GM18951 (cell line): ENCODE results near the gene HCN1.
"Not testable (repeated sequence)": the region's sequence is repeated elsewhere in the genome, so short reads cannot be mapped to it uniquely, and the experiment has no call there.

Experiments
- POLR2A ChIP-seq: IDR thresholded peaks from 4 replicates; pipeline ENCODE4 v1.6.1; 2011; ENCODE audit warnings: mild to moderate bottlenecking; ENCODE audit not compliant: insufficient read length, insufficient read depth; ENCODE audit errors: extremely low read depth
- in situ Hi-C: fragments of 300-500 bp; cut with MboI; formaldehyde crosslinking; loops from one replicate; pipeline ENCODE4 v1.12.0; 2022; ENCODE audit warnings: low sequenced_read_pairs, mixed read lengths, inconsistent platforms; ENCODE audit not compliant: unreplicated experiment

The HCN1 gene

DNA sequence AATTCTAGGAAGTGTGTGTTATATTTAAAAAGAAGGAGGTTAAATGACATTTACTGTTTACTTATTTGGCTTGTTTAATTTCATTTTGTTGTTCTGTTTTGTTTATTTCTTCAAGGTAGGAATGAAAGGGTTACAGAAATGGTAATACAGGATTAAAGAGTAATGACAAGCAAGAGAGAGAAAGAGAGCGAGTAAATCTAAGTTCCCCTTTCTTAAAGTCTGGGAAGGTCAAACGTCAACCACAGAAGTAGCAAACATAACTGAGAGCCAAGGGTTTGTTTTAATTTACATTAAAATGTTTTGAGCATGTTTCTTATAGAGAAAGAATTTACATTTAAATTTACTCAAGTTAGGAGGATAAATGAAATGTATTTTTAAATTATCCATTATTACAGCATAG is 18.7 kb downstream of the HCN1 start:
- TF ChIP-seq POLR2A, result no peak
- in situ Hi-C loops, result no loop called here

DNA sequence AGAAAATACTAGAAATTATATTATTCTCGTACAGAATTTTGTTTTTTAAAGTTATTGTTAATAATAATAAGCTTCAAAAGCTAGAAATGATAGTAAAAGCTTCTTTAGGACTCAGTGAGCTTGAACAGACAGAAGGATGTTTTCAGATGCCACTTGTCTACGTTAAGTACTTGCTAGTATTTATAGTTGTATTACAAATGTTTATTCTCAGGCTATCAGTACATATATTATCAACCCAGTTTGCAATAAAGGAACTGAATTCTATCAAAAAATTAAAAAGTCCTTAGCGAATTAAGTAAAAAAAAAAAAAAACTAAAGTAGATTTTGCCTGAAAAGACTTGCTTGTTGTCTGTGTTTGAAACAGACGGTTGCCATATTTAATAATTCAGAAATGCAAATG is 23.9 kb downstream of the HCN1 start:
- no peak for TF ChIP-seq POLR2A
- in situ Hi-C loops, result no loop called here

DNA sequence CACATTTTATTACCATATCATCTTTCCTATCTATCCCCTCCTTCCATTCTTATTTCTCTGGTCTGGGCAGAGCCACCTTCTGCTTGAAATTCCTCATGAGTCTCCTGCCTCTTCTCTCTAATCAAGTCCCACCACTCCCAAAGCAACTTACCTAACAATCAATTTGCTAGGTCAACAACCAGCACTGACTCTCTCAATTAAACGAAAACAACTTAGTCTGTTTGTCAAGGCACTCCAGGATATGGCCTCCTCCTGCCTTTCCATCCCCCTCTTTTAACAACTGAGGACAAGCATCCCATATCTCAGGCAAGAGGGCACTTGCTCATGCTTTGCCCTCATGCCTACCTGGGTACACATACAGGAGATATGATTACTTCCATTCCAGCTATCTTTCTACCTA is 47.4 kb downstream of the HCN1 start:
- TF ChIP-seq POLR2A, result no peak
- in situ Hi-C loops, result no loop called here

DNA sequence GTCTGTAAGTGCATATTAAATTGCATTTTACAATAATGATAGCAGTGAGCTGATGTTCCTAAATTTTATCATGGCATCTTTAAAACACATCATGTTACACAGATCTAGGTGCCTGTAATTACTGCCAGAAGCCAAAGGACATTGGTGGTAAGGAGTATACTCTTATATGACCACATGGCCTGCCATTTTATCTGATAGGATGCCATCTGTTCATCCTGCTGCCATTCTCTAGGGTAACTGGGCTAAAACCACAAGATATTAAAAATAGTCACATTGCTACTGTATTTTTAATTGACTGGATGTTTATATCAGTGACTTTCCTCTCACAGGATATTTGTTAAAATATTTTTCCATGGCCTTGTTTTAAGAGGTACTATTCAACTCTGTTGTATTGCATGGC is 53.1 kb downstream of the HCN1 start:
- no peak for TF ChIP-seq POLR2A
- in situ Hi-C loops, result no loop called here

DNA sequence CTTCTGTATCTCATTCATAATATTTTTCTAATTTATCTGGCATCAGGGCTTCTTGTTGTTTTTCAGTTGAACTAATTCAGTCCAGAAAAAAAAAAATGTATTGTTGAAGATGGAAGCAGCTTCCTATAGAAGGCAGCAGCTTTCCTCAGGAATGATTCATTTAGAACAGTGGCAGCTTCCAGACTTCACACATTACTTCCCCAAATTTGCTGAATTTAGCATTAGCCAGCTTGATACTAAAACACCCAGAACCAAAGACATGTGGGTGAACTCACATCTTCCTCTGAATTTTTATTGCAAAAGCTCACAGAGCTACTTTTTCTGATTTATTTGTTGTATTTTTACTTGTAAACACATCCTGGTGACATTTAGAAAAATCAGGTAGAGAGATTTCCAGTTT is 53.8 kb downstream of the HCN1 start:
- in situ Hi-C loops, result no loop called here
- TF ChIP-seq POLR2A, result no peak

DNA sequence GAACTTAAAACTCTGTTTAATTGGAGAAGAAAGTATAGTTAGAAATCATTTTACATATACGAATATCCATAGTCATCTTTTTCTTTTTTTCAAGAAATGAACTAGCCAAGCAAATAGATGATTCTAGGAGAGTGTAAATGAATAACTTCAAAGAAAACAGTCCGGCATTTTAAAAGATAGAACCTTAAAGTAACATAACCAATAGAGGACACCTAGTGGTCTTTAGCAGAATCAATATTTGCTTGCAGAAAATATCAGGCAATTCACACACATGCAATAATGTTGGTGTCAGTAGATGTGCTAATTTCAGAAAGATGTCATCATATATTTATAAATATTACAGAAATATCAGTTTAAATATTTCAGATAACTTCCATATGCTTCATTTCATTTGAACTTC is 57.1 kb downstream of the HCN1 start:
- no peak for TF ChIP-seq POLR2A
- in situ Hi-C loops, result no loop called here

DNA sequence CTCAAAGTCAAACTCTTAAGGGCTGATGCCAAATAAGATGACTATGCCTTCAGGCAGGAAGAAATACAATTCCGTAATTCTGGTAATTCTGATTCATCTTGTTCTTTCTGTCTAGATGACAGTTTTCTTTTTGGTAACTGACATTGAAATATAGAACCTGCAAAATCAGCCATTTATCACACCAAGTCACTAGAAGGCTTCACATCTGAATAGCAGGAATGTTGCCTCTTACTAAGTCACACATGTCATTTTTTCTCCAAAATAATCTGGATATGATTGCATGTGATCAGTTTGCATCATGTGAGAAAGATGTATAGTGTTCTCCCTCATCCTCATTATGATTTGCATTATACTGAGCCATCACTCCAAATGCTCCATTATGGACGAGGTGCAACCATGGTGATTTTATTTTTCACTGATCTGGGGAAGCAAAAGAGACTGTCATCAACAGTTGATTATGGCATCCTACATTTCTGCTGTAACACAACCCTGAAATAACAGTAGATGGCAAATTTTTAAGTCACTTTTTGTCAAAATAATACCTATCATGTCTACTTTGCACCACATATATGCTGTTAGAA is 69.0 kb downstream of the HCN1 start:
- TF ChIP-seq POLR2A, result no peak
- in situ Hi-C loops, result no loop called here

DNA sequence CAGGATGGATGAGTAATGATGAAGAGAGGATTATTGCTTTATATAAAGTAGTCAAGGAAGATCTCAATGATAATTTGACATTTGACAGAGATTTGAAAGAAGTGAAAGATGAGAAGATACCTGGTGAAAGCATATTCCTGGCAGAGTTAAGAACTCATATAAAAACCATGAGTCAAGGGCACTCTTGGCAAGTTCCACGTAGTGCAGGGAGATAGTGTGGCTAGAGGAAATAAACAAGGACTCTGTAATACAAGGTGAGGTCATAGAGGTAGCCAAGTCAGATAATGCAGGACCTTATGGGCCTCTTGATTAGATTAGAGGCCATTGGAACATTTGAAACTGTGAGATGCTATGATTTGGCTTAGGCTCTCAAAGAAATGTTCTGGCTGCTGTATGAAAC is 72.3 kb downstream of the HCN1 start:
- in situ Hi-C loops, result no loop called here
- TF ChIP-seq POLR2A, result no peak

DNA sequence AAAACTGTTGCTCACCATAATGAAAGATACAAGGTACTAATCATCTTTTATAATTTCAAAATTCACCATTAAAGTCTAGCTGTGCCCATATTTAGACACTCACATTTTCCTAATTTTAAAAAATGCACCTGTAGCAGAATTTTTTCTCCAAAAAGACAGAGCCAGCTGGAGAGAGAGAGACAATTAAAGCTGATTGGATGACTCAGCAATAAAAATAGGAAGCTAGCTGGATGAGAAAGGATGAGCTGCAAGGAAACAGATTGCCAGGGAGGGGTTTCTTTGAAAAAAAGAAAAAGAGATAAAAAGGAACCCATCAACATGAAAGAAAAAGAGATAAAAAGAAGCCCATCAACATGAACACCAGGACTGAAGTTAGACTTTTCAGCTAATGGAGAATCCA is 73.8 kb downstream of the HCN1 start:
- no peak for TF ChIP-seq POLR2A
- in situ Hi-C loops, result no loop called here

DNA sequence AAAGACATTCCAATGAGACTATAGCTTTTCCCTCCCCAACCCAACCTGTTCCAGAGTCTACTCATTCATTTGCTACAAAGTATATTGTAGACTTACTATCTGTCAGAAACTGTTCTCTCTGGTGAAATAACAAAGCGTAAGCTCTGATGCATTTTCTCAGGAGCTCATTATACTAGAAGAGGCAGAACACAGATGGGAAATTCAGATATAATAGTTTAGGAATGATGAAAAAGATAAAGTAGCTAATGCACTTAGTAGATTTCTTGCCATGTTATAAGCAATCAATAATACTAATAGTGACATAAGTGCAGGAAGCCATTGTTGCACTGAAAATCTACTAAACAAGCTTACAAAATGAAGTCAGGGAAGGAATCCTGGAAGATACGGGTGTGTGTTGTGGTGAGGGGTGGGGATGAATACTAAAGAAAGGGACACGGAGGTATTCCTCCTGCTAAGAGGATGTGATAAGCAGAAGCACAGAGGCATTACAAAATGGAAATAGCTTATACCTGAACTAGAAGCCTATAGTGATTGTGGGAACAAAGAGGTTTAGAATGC is 78.2 kb downstream of the HCN1 start:
- no peak for TF ChIP-seq POLR2A
- in situ Hi-C loops, result no loop called here

DNA sequence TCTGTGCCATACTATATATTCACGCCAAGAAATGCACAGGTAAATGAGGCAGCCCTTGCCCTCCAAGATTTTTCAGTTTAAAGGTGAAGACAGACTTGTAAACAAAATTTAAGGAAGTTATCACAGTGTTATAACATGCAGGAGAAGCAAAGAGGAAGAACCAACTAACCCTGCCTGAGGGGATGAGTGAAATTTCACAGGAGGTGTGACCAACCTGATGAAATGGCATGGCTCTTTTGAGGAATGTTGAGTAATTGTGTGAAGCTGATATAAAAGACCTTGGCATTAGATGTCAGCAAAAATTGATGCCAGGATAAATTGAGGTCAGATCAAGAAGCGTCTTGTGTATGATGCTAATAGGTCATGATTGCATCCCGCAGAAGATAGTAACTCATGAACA is 86.5 kb downstream of the HCN1 start:
- in situ Hi-C loops, result no loop called here
- no peak for TF ChIP-seq POLR2A

DNA sequence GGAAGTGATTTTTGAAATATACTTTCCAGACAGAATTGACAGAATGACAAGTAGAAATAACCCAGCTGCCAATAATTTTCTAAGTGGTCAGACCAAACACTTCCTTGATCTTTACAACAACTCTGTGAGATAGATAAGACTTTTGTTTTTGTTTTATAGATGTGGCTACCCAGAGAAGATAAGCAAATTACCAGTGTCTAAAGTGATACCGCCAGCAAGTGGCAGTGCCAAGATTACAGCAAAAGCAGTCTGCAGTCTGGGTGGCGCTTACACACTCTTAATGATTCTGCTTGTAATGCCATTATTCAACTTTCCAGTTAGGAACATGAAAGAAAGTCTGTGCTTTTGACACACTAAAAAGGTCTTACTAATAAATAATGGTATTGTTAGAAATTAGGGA is 92.1 kb downstream of the HCN1 start:
- in situ Hi-C loops, result no loop called here
- no peak for TF ChIP-seq POLR2A

DNA sequence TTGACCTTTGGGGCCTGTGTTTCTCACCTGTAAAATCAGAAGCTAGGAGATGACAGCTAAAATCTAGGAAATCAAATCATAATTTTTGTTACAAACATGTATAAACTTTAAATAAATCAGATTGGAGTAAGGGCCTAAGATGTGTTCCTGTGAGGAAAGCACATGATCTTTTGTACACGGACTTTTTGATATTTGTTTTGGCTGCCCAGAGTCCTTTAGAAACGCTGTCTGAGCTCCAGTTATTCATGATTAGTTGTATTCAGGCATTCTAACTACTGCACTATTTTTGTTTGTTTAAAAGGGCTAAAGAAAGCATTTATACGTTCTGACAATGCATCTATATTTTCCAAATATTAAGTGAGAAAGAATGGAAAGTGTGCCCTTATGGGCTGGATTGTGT is 94.8 kb downstream of the HCN1 start:
- TF ChIP-seq POLR2A, result no peak
- in situ Hi-C loops, result no loop called here

DNA sequence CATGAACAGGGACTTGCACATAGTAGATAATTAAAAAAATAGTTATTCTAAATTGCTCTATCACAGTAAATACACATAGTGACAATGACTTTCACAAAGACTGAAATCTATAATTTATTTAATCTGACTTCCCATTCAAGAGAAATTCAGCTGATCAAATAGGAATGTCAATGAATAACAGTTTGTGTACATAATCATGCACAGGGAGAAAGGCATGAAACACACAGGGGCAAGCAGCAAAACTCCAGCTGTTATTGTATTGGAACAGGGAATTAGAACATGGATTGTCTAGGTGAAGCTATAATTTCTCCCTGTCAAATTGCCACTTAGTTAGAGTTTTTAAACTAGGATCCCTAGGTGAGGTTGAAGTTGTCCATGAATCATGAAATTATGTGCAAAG is 99.9 kb downstream of the HCN1 start:
- in situ Hi-C loops, result no loop called here
- no peak for TF ChIP-seq POLR2A

DNA sequence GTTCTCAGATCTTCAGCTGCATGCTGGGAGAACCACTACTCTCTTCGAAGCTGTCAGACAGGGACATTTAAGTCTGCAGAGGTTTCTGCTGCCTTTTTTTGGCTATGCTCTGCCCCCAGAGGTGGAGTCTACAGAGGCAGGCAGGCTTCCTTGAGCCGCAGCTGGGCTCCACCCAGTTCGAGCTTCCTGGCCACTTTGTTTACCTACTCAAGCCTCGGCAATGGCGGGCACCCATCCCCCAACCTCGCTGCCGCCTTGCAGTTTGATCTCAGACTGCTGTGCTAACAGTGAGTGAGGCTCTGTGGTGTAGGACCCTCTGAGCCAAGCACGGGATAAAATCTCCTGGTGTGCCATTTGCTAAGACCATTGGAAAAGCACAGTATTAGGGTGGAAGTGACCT is 110.2 kb downstream of the HCN1 start:
- in situ Hi-C loops, result not testable (repeated sequence)

DNA sequence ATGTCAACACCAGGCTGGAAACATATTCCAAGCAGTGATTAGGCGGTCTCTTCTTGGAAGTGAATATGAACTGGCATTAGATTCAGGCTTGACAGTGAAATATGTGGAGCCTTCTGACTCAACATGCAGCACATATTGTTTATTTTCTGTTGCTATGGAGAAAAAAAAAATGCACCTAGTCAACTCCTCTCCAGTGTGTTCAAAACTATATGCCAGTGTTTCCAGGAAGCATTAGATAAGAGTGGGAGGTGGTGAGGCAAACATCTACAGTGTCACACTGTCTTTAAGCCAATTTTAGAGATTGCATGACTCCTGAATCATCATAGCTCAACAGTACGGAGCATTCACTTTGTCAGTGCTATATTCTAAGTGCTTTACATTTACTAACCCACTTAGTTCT is 117.9 kb downstream of the HCN1 start:
- TF ChIP-seq POLR2A, result no peak
- in situ Hi-C loops, result no loop called here

DNA sequence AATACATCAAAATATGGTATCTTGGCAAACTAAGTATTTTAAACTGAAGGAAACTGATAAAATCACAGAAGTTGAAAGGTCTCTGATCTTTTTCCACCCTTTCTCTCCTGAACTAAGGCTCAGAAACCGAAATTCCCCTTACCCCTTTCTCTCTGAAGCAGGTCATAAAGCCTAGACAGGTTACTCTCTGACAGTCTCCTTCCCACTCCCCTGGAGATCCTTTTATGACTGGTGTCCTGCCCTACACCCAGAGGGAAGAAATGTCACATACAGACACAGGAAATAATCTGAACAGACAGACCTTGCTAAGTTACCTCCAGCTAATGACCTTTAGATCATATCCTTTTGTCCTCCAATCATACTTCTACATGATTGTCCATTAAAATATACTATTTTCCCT is 127.4 kb downstream of the HCN1 start:
- in situ Hi-C loops, result no loop called here

More for the DNA sequence above, 127.4 kb downstream of the HCN1 start:
- TF ChIP-seq POLR2A, result no peak
